Effector CD4-positive, alpha-beta T cell (primary cell): ENCODE results near the gene DDHD1.

Source experiments
- DNase-seq: peaks from one replicate; pipeline ENCODE4 v3.0.0-alpha.2; 2020

Gene DDHD1

DNA sequence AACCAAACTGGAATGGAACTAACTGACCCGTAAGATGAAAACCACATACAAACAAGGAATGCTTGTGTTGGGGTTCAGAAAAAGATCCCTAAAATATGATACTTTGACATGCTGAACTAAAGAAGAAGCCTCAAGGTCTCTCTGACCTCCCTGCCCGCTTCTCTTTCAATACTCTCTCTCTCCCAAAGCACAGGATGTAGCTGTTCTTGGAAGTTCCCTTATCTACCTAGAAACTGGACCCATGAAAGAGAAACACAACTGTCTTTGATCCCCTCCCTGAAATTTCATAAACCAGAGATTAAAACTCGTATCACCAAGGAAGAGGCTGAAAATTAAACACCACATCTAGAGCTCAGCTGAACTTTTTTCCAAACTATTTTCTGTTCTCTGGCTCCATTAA, 125.6 kb downstream of the DDHD1 start:
- no peak for DNase-seq

DNA sequence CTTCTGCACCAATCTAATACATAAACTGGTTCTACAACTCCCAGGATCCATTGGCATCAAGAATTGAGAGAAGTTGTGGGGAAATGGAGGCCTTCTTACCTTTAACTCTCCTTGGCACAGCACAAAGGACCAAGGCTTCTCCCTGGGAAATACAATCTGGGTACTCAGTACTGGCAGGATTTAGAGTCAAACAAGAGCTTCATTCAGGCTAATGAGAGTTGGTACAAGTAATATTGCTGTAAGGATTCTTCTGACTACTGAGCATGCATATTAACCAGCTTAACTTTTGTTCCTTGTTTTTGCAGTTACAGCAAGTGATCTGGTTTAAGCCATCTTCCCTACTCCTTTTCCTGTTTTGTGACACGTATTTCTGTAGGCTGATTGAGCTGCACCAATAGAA, 126.1 kb downstream of the DDHD1 start:
- DNase-seq, result no peak

DNA sequence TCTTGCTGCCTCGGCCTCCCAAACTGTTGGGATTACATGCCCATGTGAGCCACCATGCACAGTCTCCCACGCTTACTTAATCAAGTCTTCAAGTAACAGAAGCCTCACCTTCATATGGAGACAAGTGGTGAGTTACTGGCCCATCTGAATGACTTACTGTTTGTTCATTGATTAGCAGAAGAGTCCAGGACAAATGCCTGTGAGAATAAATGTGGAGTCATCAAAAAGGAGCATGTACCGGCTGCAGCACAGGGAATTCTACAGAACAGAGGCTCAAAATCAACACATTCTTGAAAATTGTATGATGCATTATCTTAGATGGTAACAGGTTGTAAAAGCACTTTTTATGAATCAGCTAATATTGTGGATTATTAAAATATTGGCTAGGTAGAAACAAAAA, 129.8 kb downstream of the DDHD1 start:
- no peak for DNase-seq

DNA sequence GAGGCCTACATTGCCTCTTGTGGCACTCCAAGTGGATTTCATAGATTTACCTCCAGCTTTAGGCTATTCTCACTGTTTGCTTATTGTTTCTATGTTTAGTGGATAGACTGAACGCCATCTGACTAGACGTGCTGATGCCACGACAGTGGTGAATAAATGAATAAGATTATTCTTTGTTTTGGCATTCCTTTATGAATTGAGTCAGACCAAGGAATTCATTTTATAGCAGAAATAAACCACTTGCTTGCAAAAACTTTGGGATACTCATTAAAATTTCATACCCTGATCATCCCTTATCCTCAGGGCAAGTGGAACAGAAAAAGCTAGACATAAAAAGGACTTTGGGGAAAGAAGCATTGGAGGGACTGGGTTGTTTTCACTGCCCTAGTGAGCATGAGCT, 130.5 kb downstream of the DDHD1 start:
- no peak for DNase-seq

DNA sequence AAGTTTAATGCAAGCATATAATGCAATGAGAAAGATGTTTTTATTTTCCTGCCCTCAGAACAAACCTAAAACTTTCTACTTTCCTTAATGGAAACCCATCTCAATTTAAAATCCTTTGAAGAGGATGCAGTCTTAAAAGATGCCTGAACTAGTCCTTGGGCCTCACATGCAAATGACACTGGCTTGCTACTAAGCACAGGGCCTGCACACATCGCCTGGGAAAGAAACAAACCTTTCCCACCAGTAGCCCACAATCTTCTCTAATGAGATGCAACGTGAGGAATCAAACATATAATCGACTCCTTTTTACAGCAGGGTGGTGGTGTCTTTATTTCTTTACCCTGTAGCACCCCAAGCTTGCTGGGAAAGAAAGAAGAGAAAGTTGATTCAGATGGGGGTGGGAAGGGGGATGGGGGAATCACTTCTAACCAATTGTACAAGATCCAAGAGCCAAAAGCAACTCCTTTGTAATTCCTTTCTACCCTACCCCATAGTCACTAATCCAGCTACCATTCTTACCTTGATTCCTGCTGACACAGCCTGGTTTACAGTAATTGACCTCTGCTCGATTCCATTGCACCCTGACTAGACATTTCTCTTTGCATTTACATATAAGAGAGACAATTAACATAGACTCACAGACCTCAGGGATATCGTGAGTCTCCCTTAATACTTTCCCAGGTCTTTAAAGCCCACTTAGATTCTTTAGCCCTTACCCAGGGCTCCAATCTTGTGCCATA, 132.8 kb downstream of the DDHD1 start:
- DNase-seq, result no peak

DNA sequence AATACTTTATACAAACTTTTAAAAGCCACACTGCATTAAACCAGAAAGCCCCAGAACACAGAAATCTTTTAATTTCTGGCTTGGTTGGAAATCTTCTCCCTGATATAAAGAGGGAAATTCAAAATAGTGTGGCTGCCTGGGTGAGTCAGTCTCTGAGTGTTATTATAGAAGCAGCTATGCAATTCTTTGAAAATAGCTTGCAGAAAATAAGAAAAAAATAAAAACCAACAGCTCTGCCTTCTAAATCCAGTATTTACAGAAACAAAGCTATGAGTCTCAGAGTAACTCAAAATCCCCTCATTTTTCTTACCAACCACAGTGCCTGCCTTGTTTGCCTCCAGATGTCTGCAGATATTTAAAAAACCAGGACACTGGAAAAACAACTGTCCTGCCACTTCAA, 133.7 kb downstream of the DDHD1 start:
- DNase-seq, result no peak

DNA sequence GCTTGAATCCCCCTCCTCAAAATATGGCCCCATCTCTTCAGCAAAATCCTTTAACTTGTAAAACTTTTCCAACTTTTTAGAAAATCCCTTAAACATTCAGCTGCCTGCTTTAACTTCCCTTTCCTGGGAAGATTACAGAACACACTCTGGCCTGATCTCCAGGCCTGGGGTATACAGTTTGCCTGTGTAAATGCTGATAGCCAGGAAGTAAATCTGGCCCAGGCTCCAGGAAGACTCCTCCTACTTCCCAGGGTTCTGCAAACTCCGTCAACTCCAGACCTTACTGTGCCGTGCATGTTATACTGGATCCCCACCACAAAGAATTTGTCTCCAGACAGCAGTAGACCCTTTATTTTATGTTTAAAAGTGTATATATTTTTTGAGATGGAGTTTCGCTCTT, 135.3 kb downstream of the DDHD1 start:
- DNase-seq, result no peak

DNA sequence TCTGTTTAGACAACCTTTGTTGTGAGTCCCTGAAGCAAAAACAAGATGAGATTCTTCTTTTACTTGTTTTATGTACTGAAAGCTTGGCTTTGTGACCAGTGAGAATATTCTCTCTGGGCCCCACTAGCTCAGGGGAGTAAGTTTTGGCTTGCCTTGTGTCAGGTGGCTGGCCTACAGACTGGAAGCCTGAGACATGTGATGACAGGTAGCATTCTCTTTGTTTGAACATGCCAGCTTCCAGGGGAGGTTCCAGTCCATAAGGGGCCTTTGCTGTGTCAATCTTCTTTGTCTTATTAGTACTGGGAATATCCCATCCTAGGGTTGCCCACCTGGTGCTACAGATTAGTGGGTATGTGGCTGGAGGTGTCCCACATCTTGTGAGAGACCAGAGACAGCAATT, 136.2 kb downstream of the DDHD1 start:
- no peak for DNase-seq

DNA sequence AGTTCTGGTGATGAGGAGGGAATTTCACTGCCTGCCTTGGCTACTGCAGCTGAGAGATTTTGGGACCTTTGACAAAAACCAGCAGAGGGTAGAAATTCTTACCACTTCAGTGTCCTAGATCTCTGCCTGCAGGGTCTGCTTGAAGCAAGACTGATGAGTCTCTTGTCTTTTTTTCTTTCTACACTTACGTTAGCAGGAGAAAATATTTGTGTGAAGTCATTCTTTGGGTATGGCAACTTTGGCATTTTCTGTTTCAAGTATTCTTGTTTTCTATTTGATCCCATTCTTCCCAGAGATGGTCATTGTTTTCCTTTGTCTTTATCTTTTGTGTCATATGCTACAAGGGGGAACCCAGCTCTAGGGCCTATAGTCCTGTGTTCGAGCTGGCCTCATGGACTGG, 136.6 kb downstream of the DDHD1 start:
- DNase-seq, result no peak

DNA sequence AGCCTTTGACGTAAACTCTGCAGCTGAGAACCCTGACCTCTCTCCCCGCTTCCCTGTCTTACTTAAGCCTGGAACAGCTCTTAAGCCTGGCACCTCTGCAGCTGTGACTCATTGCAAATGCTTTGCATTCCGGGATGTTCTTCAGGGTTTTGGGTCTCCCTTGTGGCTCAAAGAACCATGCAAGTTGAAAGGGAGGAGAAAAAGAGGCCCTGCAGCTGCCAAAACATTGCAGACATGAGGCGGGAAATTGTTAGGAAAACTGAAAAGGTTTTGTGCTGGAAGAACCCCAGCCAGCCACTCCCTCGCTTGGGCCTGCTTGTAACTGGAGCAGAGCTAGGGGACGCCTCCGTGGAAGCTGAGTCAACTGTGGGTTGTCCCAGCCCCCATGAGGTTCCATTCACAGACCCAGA, 142.1 kb downstream of the DDHD1 start:
- no peak for DNase-seq

DNA sequence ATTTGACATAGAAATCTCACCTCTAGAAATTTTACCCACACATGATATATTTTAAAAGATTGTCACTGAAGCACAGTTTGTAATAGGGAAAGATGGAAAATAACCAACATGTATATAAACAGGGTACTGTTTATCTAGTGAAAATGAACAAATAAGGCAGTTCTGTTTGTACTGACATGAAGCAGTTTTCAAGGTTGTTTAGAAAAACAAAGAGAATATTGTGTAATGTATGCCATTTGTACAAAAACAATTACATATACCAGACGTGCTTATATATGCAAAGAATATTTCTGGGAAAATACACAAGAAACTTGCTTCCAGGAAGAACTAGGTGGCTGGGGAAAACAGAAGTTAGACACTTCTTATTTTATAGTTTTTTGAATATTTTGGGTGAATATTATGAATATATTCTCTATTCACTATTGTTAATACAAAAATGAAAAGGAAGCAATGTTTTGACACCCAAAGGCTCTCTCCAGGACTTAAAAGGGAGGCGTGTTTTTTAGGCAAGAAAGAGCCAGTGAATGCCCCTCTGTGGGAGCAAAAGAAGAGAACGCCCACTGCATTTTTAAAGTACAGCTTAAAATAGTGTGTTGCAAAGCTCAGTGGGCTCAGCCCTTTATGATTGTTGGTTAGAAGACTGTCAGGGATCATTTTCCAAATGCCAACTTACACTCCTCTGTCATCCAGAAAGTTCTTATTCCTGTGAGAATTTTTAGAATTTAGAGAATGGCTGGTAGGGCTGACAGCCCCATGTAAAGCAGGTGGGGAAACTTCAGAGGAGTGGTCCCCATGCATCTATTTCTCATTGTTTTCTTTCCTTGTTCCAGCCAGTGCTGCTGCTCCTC, 142.7 kb downstream of the DDHD1 start:
- DNase-seq, result no peak

DNA sequence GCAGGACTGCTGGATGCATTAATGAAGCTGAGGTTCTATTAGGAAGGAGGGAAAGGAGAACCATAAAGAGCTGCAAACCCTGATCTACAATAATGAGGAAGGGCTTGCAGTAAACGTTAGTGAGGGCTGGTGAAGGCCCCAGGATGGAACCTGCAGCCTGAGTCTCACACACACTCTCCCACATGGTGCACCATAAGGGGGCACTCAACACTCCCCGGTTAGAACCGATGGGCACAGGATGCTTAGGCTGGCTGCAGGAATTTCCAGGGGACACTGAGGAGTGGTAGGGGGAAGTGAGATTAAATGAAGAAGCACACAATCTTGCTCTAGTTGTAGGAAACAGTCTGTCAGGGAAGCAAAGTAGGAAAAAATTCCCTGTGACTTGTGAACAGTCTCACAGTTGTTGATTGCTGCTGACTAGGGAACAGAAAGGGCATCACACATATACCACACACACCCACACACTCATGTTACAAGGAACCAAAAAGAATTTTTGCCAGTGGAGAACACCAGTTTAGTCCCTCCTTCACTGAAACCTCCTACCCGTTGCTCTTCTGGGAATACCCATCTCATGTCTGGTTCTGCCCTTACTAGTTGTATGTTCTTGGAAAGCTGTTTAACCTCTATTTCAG, 146.1 kb downstream of the DDHD1 start:
- DNase-seq, result no peak

DNA sequence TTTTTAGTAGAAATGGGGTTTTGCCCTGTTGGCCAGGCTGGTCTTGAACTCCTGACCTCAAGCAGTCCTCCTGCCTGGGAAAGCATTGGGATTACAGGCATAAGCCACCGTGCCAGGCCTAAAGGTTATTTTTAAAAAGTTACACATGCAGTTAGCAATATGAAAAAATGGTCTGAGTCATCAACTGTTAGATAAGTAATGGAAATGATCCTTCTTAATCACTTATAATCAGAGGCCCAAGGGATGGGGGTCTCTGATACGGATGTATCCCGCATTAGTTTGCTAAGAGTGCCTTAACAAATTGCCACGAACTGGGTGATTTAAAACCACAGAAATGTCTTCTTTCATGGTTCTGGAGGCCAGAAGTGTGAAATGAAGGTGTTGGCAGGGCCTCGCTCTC, 148.1 kb downstream of the DDHD1 start:
- DNase-seq, result no peak

DNA sequence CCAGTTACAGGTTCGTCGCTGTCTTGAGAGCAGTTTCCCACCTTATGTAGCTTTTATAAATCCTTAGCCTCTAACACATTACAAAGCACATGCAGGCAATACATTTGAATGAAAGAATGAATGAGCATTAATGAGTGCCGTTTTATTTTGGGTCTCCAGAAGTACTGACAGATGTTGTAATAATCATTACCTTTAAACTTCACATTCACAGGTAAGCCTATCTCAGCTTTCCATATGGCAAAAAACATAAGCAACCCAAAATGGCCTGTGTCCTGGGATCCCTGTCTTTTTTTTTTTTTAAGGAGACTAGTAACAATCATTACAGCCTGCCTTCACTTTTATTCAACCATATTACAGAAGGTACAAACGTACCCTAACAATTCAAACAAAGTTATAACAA, 149.3 kb downstream of the DDHD1 start:
- no peak for DNase-seq

DNA sequence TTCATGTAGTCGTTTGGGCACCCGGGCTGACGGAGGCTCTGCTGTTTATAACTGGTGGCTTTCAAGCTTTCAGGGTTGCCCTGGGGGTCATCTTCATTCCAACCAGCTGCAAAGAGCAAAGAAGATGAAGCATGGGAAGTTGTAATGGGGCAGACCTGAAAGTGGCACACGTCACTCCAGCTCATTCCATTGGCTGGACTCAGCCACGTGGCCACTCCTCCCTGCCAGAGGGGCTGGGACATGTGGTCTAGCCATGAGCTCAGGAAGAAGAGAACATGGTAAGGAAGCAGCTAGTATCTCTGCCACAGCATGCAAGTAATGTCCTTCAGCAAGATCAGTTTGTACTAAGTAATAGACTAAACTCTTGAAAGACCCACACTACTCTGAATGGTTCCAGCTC, 150.5 kb downstream of the DDHD1 start:
- DNase-seq, result no peak

DNA sequence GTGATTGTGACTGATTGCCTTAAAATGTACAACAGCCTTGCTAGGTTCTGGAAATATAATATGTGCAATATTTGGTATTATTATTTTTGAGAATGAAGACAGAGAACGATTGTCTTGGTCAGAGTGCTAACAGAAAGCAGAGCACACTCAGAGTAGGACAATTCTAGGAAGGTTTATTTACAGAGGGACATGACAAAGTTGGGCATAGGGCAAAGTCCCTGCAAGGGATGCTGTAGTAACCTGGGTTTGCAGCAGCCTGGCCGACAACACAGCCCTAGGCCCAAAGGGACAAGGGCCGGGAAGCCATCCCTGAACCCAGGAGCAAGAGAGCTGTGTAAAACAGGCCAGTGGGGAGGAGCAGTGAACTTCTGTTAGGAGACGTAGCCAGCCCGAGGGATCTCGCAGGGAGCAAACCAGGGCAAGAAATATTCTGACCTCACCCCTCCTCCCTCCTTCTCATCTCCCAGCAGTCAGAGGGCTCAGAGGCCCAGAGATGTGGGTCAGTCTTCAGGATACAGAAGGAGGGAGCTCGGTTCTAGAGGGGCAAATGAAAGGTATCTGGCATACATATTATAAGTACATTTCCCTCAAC, 151.2 kb downstream of the DDHD1 start:
- no peak for DNase-seq

DNA sequence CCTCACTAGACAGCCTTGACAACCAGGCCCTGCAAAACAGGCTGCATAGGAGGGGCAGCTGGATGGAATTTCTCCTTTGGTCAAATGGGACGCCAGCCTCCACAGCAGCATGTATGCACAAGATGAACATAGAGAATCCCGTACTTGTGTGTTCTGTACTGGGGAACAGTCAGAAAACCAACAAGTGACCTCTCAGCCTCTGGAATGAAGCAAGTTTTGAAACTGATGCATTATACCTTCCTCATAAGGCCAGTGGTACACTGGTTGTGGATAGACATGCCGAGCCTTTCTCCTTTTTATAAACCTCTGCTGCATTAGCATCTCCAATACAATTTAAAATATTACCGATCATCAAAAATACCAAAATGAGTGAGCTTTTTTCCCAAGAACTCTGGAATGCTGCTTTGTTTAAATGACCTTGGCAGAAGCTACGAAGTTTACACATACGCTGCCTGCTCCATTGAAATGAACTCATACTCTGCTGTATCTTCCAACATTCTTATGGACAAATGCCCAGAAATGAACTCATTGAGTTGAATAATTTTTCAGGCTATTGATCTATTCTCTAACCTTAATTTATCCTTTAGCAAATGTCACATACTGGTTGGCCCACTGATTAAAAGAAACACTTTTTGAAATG, 154.6 kb downstream of the DDHD1 start:
- DNase-seq, result no peak

DNA sequence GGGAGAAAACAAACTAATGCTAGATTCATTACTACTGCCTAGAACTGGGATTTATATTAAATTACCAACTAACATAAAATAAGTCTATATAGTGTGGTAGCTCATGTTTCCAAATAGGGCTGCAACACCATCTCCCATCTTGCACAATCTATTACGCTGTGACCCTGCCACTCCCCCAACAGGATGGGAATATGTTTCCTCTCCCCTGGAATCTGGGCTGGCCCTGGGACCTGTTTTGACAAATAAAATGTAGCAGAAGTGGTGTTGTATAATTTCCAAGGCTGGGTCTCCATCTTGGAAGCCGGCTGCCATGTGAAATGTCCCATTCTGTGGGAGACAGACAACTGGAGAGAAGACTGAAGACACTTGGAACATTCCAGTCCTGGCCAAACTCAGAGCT, 156.6 kb downstream of the DDHD1 start:
- no peak for DNase-seq

DNA sequence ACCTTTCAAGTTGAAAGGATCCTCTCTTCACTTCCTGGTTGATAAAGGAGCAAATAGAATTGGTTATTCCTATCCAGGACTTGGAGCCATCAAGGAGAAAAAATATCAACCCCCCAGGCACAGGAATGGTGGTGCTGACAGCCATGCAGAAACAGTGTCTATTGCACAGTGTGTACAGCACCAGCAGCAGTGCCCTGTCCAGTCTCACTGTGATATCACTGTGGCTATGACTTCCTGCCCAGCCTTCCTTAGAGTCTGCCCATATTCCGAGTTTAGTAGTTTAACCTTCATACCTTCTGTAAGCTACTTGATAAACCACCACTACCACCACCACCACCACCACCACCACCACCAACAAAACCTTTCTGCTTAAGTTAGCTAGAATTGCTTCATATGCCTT, 157.1 kb downstream of the DDHD1 start:
- DNase-seq, result no peak

DNA sequence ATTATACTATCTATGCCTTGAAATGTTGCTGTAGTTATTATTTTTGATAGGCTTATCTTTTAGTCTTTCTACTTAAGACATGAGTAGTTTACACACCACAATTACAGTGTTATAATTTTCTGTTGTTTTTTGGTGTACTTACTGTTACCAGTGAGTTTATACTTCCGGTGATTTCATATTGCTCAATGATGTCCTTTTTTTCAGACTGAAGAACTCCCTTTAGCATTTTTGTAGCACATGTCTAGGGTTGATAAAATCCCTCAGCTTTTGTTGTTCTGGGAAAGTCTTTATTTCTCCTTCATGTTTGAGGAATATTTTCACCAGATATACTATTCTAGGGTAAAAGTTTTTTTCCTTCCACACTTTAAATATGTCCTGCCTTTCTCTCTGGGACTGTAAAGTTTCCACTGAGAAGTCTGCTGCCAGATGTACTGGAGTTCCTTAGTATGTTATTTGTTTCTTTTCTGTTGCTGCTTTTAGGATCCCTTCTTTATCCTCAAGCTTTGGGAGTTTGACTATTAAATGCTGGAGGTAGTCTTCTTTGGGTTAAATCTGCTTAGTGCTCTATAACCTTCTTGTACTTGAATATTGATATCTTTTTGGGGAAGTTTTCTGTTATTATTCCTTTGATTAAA, 160.8 kb downstream of the DDHD1 start:
- DNase-seq, result no peak

DNA sequence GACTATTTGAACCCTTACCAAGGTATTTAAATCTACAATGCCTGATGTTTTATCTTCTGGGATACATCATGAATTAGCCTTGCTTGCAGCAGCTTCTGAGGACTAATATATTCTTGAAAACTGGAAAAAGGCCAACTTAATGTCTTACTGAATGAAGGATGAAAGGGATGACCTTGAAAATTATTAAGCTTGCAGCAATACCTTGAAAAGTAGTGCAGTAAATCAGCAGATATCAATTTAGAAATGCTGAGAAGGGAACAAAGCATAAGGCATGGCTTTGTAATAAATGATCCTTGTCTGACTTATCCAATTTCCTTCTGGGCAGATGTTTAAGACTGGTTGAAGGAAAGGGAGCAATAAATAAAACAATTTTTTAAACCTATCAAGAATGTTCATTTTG, 165.0 kb downstream of the DDHD1 start:
- no peak for DNase-seq

DNA sequence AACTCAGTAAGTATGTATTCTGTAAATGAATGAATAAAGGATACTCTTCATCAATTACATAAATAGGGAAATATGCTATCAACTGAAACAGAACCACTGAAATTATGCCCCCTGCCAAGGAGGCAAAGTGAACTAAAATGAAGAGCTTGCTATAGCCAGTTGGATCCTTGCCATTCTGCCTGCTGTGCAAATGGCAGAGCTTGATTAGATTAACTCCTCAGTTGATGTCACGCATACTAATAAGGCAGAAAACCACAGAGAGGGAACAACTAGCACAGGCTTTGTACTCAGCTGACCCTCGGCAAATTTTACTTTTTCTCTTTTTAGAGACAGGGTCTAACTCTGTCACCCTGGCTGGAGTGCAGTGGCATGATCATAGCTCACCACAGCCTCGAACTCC, 165.6 kb downstream of the DDHD1 start:
- DNase-seq, result no peak

DNA sequence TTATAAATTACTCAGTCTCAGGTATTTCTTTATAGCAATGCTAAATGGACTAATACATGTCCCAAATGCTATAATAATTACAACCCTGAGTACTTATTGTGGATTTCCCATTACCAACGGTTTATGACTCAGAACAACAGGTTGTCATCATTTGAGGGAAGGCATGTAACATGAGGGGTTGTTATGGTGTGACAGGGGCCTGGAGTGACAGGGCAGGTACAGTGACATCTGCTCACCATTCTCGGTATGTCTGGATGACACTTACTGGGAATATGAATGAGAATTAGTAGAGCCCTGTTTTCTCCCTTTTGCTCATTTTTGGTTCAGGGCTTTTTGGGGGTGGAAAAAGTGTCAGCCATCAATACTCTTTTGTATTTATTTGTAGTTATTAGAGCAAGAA, 166.1 kb downstream of the DDHD1 start:
- no peak for DNase-seq
